ENCODE data around the gene RBP2. TPM values are rescaled to one million over a fixed set of nuclear protein-coding genes. Genes with fewer than 3 reads are reported as not detected.

Gene RBP2
- total RNA-seq: not detected

GRCh38 chr3:139476348-139476747 is at the start of gene RBP2:
RBP2 (minus strand) TSS chr3:139476516; CDS start chr3:139476459, 57 bp downstream.
- intact Hi-C loops (cut with DNase I): no loop called here
- no peak for DNase-seq (ENCODE audit: low spot score)
- no peak for ATAC-seq

DNA sequence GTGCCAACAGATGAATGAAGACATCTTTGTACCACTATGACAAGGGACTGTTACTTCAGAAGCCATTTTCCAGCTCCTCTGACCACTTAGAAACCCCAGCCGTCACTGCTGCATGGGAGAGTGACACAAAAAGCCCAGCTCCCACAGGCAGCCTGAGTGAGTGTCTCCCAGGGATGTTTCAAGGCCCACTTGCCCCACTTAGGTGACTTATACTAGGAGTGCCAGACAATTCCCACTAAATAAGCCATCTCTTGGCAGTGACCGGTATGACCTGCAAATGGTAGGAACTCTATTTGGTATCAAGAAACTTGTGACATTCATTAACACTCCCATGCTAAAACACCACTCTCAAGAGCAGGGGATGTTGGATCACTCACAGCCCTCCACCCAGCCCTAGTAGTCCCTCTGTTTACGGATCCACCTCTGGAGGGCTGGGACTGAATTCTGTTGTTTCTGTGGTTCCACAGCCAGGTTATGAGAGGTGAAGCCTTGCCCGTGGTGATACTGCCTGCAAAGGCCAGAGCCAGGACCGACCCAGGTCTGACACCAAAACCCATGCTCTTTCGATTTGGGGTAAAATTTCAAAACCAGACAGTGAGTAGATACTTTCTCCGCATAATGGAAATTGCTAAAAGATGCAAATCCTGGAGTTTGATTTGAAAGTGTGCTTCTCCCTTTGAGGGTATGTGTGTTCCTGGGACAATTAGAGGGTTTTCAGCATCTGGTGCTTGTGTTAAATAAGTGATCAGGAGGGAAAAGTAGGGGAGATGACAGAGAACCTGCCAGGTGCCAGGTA is 48.7 kb upstream of the RBP2 start:
- intact Hi-C loops (cut with DNase I): no loop called here
- DNase-seq (ENCODE audit: low spot score): no peak
- no peak for ATAC-seq

DNA sequence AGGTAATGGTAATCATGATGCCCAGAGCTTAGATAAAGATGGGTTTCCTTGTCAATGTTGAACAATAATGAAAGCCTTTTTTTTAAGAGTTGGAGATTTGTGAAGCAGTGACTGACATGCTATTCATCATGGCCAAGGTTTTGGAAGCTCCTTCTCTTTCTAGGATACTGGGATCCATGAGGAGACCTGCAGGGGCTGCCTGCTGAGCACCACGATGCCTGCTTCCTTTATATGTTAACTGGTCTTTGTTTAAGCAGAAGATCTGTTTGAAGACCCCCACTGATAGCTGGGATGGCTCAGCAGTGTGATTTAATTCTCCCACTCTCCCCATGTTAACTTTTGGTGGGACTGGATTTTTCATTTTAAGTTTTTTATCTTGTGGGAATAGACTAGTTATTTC is 47.4 kb upstream of the RBP2 start:
- DNase-seq (ENCODE audit: low spot score): no peak
- no peak for ATAC-seq
- intact Hi-C loops (cut with DNase I): no loop called here

GRCh38 chr3:139523166-139523565 is 46.9 kb upstream of the RBP2 start:
- ATAC-seq: no peak

DNA sequence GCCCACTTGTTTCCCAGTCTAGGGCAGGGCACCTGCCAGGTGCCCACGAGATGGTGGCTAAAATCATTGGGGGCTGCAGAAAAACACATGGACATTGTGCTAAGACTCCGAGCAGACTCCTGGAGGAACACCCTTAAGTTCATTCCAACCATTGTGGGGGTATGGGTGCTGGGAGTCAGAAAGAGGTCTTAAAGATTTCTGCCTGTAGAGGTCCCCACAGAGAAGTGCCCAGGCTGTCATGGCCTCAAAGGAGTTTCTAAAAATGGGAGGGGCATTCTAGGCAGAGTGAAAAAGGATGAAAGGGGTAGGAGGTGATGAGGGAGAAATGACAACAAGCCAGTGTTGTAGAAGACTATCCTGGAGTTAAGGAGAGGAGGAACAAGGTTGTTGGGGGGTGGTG is 46.1 kb upstream of the RBP2 start:
- ATAC-seq (no peak), DNase-seq (ENCODE audit: low spot score) (no peak)
- intact Hi-C loops (cut with DNase I): no loop called here

More at GRCh38 chr3:139523166-139523565, 46.9 kb upstream of the RBP2 start:
- intact Hi-C loops (cut with DNase I): no loop called here
- DNase-seq (ENCODE audit: low spot score): no peak

DNA sequence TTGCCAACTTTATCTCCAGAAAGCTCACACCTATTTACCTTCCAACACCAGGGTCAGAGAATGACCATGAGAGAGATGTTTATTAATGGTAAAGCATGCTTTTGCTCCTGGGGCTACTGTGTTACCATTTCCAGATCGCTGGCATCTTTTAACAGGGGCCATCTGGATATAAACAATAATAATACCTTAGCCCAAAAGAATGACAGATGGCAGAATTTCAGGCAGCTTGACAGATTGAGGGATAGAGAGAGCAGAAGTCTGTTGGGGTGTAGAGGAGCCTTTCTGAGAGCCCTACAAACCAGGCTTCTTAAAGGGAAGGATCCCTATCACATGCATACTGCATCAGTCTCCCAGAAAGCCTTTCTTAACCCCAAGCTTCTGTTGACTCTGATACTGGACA is 45.5 kb upstream of the RBP2 start:
- ATAC-seq: no peak
- intact Hi-C loops (cut with DNase I): no loop called here

DNA sequence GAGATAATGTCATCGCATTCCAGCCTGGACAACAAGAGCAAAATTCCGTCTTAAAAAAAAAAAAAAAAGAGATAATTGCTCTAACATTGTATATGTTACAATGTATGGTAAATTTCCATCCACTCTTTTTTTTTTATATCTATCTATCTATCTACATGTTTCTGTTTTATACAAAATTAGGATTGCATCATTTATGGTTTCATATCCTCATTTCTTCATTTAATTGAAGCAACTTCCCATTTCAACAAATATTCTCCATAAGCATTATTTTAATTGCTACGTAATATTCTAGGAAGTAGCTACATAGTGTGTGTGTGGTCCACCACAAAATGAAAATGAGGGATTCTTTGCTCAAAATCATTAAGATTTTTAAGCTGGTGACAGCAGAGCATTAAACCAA is 44.8 kb upstream of the RBP2 start:
- ATAC-seq: no peak
- no peak for DNase-seq (ENCODE audit: low spot score)
- intact Hi-C loops (cut with DNase I): no loop called here

More for the DNA sequence above, 45.5 kb upstream of the RBP2 start:
- DNase-seq (ENCODE audit: low spot score): no peak

- peak; percentile 84 for ATAC-seq
- no peak for DNase-seq (ENCODE audit: low spot score)
- intact Hi-C loops (cut with DNase I): no loop called here
Observed at GRCh38 chr3:139519998-139520737, 43.9 kb upstream of the RBP2 start.

- intact Hi-C loops (cut with DNase I): no loop called here
- ATAC-seq (no peak), DNase-seq (ENCODE audit: low spot score) (no peak)
Observed at GRCh38 chr3:139518926-139519842, 42.9 kb upstream of the RBP2 start.

GRCh38 chr3:139518306-139518705 is 42.0 kb upstream of the RBP2 start:
- ATAC-seq (no peak), DNase-seq (ENCODE audit: low spot score) (no peak)
- intact Hi-C loops (cut with DNase I): no loop called here

DNA sequence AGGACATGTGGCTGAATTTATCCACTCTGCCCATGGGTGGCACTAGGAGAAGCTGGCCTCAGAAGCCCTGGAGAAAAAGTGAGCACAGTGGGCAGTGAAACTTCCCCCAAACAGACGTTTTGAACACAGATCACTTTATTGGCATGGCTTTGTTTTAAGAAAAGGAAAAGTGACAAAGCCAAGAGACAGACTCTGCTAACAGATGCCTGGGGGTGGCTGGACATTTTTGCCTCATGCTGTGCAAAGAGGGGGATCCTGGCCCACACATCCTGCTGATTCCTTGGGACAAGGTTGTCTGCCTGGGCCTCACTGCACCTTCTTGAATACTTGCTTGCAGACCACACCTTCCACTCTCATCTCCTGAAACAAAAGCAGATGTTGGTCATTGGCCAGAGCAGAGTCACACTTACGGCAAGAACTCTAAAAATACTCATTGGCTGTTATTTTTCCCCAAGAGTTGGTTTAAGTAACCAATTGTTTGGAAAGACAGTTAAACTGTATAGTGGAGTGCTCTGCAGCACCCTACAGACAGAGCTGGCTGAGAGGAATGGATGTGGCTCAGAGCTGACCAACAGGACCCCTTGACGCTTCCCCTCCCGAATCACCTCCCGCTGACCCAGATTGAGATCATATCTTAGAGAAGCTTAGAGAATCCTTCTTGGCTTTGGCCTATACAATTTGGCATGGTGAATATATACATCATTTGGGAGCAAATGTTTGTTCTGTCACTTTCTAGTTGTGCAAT is 41.2 kb upstream of the RBP2 start:
- ATAC-seq: no peak
- DNase-seq (ENCODE audit: low spot score): no peak
- intact Hi-C loops (cut with DNase I): no loop called here

- ATAC-seq (no peak), DNase-seq (ENCODE audit: low spot score) (no peak)
- intact Hi-C loops (cut with DNase I): no loop called here
Observed at GRCh38 chr3:139514741-139515140, 38.4 kb upstream of the RBP2 start.

- DNase-seq (ENCODE audit: low spot score) (no peak), ATAC-seq (no peak)
- intact Hi-C loops (cut with DNase I): no loop called here
Observed at GRCh38 chr3:139509631-139510030, 33.3 kb upstream of the RBP2 start.

DNA sequence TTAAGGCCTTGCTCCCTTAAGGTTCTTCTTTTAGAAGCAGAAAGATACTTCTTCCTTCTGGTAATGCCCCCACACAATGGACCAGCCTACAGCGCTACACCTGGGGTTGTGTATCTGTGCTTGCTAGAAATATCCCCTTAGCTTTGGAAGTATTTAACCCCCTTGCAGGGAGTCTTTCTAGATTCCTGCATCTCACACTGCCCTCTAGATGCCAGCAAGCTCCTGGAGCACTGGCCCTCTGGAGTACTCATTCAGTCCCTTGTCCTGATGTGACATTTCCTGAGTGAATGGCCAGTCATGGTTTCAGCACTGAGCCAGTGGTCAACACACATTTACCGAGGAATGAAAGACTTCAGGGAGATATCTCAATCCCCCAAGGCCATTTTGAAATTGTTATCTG is 30.4 kb upstream of the RBP2 start:
- intact Hi-C loops (cut with DNase I): no loop called here
- DNase-seq (ENCODE audit: low spot score): no peak
- ATAC-seq: no peak

- intact Hi-C loops (cut with DNase I): no loop called here
- DNase-seq (ENCODE audit: low spot score): no peak
- ATAC-seq: no peak
Observed at GRCh38 chr3:139505829-139506386, 29.6 kb upstream of the RBP2 start.

GRCh38 chr3:139499536-139499935 is 23.2 kb upstream of the RBP2 start:
- DNase-seq (ENCODE audit: low spot score) (no peak), ATAC-seq (no peak)
- intact Hi-C loops (cut with DNase I): no loop called here

GRCh38 chr3:139493826-139494385 is 17.6 kb upstream of the RBP2 start:
- intact Hi-C loops (cut with DNase I): no loop called here

GRCh38 chr3:139491966-139492365 is 15.7 kb upstream of the RBP2 start:
- ATAC-seq (no peak), DNase-seq (ENCODE audit: low spot score) (no peak)
- intact Hi-C loops (cut with DNase I): no loop called here

More at GRCh38 chr3:139493826-139494385, 17.6 kb upstream of the RBP2 start:
- no peak for DNase-seq (ENCODE audit: low spot score)
- no peak for ATAC-seq
